BLaER1 treated with 17β-estradiol and CSF1 and Interleukin-3, amounts not matched to agents 10 nM and 100 nM (cell line): ENCODE results near the gene FHIT.
"Not testable (repeated sequence)": the region's sequence is repeated elsewhere in the genome, so short reads cannot be mapped to it uniquely, and the experiment has no call there.

Source experiments
- H3K27ac ChIP-seq, 11 experiments: shearing (Covaris generic); formaldehyde crosslinking; 2 replicates each; pipeline ENCODE4 v1.8.1; 2022
- H3K27me3 ChIP-seq, 11 experiments: shearing (Covaris generic); formaldehyde crosslinking; 2 replicates each; pipeline ENCODE4 v1.8.1; 2022
- H3K36me3 ChIP-seq, 11 experiments: shearing (Covaris generic); formaldehyde crosslinking; 2 replicates each; pipeline ENCODE4 v1.8.1; 2022
- H3K4me1 ChIP-seq, 10 experiments: shearing (Covaris generic); formaldehyde crosslinking; 2 replicates each; pipeline ENCODE4 v1.8.1; 2022
- H3K4me2 ChIP-seq, 11 experiments: shearing (Covaris generic); formaldehyde crosslinking; 2 replicates each; pipeline ENCODE4 v1.8.1; 2022
- H3K4me3 ChIP-seq, 10 experiments: shearing (Covaris generic); formaldehyde crosslinking; 2 replicates each; pipeline ENCODE4 v1.8.1; 2022
- H3K9ac ChIP-seq, 11 experiments: shearing (Covaris generic); formaldehyde crosslinking; 2 replicates each; pipeline ENCODE4 v1.8.1; 2022
- H3K9me3 ChIP-seq, 11 experiments: shearing (Covaris generic); formaldehyde crosslinking; replicated peaks in 1 of 11; 2 replicates each; pipeline ENCODE4 v1.8.1; 2022
- H4K20me1 ChIP-seq, 11 experiments: shearing (Covaris generic); formaldehyde crosslinking; 2 replicates each; pipeline ENCODE4 v1.8.1; 2022
- Cebpa-rat ChIP-seq, 11 experiments: shearing (Covaris generic); IDR thresholded peaks; 2 replicates each; pipeline ENCODE4 v1.8.1; 2022

The FHIT gene

GRCh38 chr3:60696428-60697125 lies 554.7 kb downstream of the FHIT start:
- no peak for TF ChIP-seq Cebpa-rat (IDR thresholded peaks at IDR 0.05)
- Histone ChIP-seq H3K9me3 (0 out of 22 replicates have a peak, but pooled peaks cover 0 to 3% (median 0%) of the 10 kb centered on the region in 11 experiments), H4K20me1 (no peaks in the 10 kb centered on the region), H3K4me1 (no peaks in the 10 kb centered on the region), H3K36me3 (no peaks in the 10 kb centered on the region), H3K27ac (no peak overlapping the region), H3K27me3 (no peaks in the 10 kb centered on the region), H3K4me3 (no peak overlapping the region), H3K4me2 (no peak overlapping the region), H3K9ac (no peak overlapping the region)

- Histone ChIP-seq H3K4me1 (no peaks in the 10 kb centered on the region), H4K20me1 (no peaks in the 10 kb centered on the region), H3K36me3 (no peaks in the 10 kb centered on the region), H3K27me3 (no peaks in the 10 kb centered on the region), H3K27ac (no peak overlapping the region), H3K9ac (no peak overlapping the region), H3K9me3 (peaks cover 0 to 5% (median 0%) of the 10 kb centered on the region in 11 experiments; a peak in 3 of 22 replicates), H3K4me3 (no peak overlapping the region), H3K4me2 (no peak overlapping the region)
- TF ChIP-seq Cebpa-rat (IDR thresholded peaks at IDR 0.05) = no peak
Observed at GRCh38 chr3:60675424-60675823, 575.8 kb downstream of the FHIT start.

- Histone ChIP-seq H3K9me3 (peaks cover 0 to 5% (median 0%) of the 10 kb centered on the region in 11 experiments; a peak in 3 of 22 replicates), H3K9ac (no peak overlapping the region), H3K4me3 (no peak overlapping the region), H3K36me3 (no peaks in the 10 kb centered on the region), H3K27ac (no peak overlapping the region), H3K27me3 (no peaks in the 10 kb centered on the region), H3K4me1 (no peaks in the 10 kb centered on the region), H3K4me2 (no peak overlapping the region), H4K20me1 (no peaks in the 10 kb centered on the region)
- no peak for TF ChIP-seq Cebpa-rat (IDR thresholded peaks at IDR 0.05)
Observed at GRCh38 chr3:60674870-60675269, 576.4 kb downstream of the FHIT start.

- Histone ChIP-seq H4K20me1 (no peaks in the 10 kb centered on the region), H3K4me1 (no peaks in the 10 kb centered on the region), H3K27ac (no peak overlapping the region), H3K9ac (no peak overlapping the region), H3K36me3 (no peaks in the 10 kb centered on the region), H3K27me3 (no peaks in the 10 kb centered on the region), H3K4me2 (no peak overlapping the region), H3K4me3 (no peak overlapping the region), H3K9me3 (peaks cover 0 to 5% (median 3%) of the 10 kb centered on the region in 11 experiments; a peak in 5 of 22 replicates)
- no peak for TF ChIP-seq Cebpa-rat (IDR thresholded peaks at IDR 0.05)
Observed at GRCh38 chr3:60673123-60673522, 578.1 kb downstream of the FHIT start.

GRCh38 chr3:60672337-60672736 lies 578.9 kb downstream of the FHIT start:
- not testable (repeated sequence) for H3K36me3 ChIP-seq, H3K4me1 ChIP-seq, H4K20me1 ChIP-seq, H3K27me3 ChIP-seq, H3K9ac ChIP-seq, H3K27ac ChIP-seq, H3K4me3 ChIP-seq, H3K4me2 ChIP-seq
- H3K9me3 ChIP-seq = peaks cover 0 to 11% (median 4%) of the 10 kb centered on the region in 11 experiments; a peak in 7 of 22 replicates

GRCh38 chr3:60669636-60670035 lies 581.6 kb downstream of the FHIT start:
- Histone ChIP-seq H3K27ac (no peak overlapping the region), H3K27me3 (no peaks in the 10 kb centered on the region), H3K9me3 (peaks cover 0 to 18% (median 4%) of the 10 kb centered on the region in 11 experiments; a peak in 9 of 22 replicates), H3K4me2 (no peak overlapping the region), H4K20me1 (no peaks in the 10 kb centered on the region), H3K36me3 (no peaks in the 10 kb centered on the region), H3K4me1 (no peaks in the 10 kb centered on the region), H3K4me3 (no peak overlapping the region), H3K9ac (no peak overlapping the region)
- TF ChIP-seq Cebpa-rat (IDR thresholded peaks at IDR 0.05) = no peak

GRCh38 chr3:60660026-60660425 lies 591.2 kb downstream of the FHIT start:
- H3K9ac ChIP-seq = no peak overlapping the region
- TF ChIP-seq Cebpa-rat (IDR thresholded peaks at IDR 0.05) = no peak
- H3K27me3 ChIP-seq = no peaks in the 10 kb centered on the region
- H3K4me2 ChIP-seq = no peak overlapping the region
- H4K20me1 ChIP-seq = no peaks in the 10 kb centered on the region
- H3K4me3 ChIP-seq = no peak overlapping the region
- no peaks in the 10 kb centered on the region for H3K4me1 ChIP-seq
- peaks cover 0 to 23% (median 12%) of the 10 kb centered on the region in 11 experiments; a peak in 13 of 22 replicates for H3K9me3 ChIP-seq
- H3K36me3 ChIP-seq = no peaks in the 10 kb centered on the region
- H3K27ac ChIP-seq = no peak overlapping the region

- no peak for TF ChIP-seq Cebpa-rat (IDR thresholded peaks at IDR 0.05)
Observed at GRCh38 chr3:60659098-60659497, 592.2 kb downstream of the FHIT start.

GRCh38 chr3:60657972-60658371 lies 593.3 kb downstream of the FHIT start:
- H3K9ac ChIP-seq = no peak overlapping the region
- H3K27ac ChIP-seq = no peak overlapping the region
- no peaks in the 10 kb centered on the region for H4K20me1 ChIP-seq
- H3K27me3 ChIP-seq = no peaks in the 10 kb centered on the region
- no peak for TF ChIP-seq Cebpa-rat (IDR thresholded peaks at IDR 0.05)
- H3K4me3 ChIP-seq = no peak overlapping the region
- H3K4me2 ChIP-seq = no peak overlapping the region
- H3K36me3 ChIP-seq = no peaks in the 10 kb centered on the region
- H3K9me3 ChIP-seq = peaks cover 0 to 29% (median 10%) of the 10 kb centered on the region in 11 experiments; a peak in 11 of 22 replicates
- H3K4me1 ChIP-seq = no peaks in the 10 kb centered on the region

More at GRCh38 chr3:60659098-60659497, 592.2 kb downstream of the FHIT start:
- no peaks in the 10 kb centered on the region for H3K27me3 ChIP-seq
- H3K9me3 ChIP-seq = peaks cover 0 to 24% (median 12%) of the 10 kb centered on the region in 11 experiments; a peak in 13 of 22 replicates
- no peak overlapping the region for H3K4me2 ChIP-seq
- no peaks in the 10 kb centered on the region for H3K4me1 ChIP-seq
- no peak overlapping the region for H3K27ac ChIP-seq
- H3K9ac ChIP-seq = no peak overlapping the region
- H4K20me1 ChIP-seq = no peaks in the 10 kb centered on the region
- H3K4me3 ChIP-seq = no peak overlapping the region
- no peaks in the 10 kb centered on the region for H3K36me3 ChIP-seq

- Histone ChIP-seq H3K27me3 (no peaks in the 10 kb centered on the region), H3K9ac (no peak overlapping the region), H3K9me3 (0 out of 22 replicates have a peak, but pooled peaks cover 0 to 6% (median 0%) of the 10 kb centered on the region in 11 experiments), H3K4me3 (no peak overlapping the region), H3K36me3 (no peaks in the 10 kb centered on the region), H3K4me1 (peaks cover 0 to 10% (median 7%) of the 10 kb centered on the region in 10 experiments; a peak in 12 of 20 replicates), H3K27ac (no peak overlapping the region), H4K20me1 (no peaks in the 10 kb centered on the region), H3K4me2 (no peak overlapping the region; a peak in 1 of 22 replicates)
- no peak for TF ChIP-seq Cebpa-rat (IDR thresholded peaks at IDR 0.05)
Observed at GRCh38 chr3:60652829-60653228, 598.4 kb downstream of the FHIT start.
